ENCODE results near the gene TP53AIP1. TPM values are rescaled to one million over a fixed set of nuclear protein-coding genes. Genes with fewer than 3 reads are reported as not detected.

TP53AIP1 gene
- total and polyA plus RNA-seq, 2 experiments from 2014 or later, result 0.07 TPM; not detected in 1

DNA sequence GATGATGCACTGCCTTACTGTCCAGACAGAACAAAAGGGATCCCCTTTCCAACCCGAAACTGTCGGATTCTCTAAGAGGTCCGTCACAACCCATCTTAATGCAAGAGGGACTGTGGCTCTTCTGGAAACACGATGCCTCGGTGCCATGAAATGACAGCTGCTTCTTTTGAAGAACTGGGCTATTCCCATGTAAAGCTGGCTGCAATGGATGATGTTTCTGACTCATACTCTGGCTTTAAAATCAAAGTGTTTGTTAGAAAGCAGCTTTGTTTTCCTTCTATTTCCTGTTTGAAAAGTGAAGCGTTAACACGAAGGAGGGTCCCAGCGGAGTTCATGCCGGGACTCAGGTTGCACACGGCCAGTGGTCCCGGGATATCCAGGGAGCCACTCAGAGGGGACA is 3.1 kb downstream of the TP53AIP1 start:
- no peaks in the 10 kb centered on the region for H3K9me2 ChIP-seq (ENCODE audit: insufficient read depth)
- H3K4me3 Mint-ChIP-seq, result no peak overlapping the region
- H3K4me2 ChIP-seq, result no peak overlapping the region
- no peaks in the 10 kb centered on the region for H3K27me3 ChIP-seq (ENCODE audit: insufficient read depth)
- TF ChIP-seq ZNF331 (CRISPR knock-in tag; IDR thresholded peaks at IDR 0.05; ENCODE audit: low read depth) (no peak), NANOG (IDR thresholded peaks at IDR 0.05; ENCODE audit: borderline replicate concordance) (no peak), STAT1 (IDR thresholded peaks at IDR 0.05; ENCODE audit: unreplicated experiment) (no peak), EZH2 (IDR thresholded peaks at IDR 0.05; ENCODE audit: low read depth, unreplicated experiment) (no peak), ZNF114 (CRISPR knock-in tag; IDR thresholded peaks at IDR 0.05) (no peak)
- TF ChIP-seq, protein P1, sequence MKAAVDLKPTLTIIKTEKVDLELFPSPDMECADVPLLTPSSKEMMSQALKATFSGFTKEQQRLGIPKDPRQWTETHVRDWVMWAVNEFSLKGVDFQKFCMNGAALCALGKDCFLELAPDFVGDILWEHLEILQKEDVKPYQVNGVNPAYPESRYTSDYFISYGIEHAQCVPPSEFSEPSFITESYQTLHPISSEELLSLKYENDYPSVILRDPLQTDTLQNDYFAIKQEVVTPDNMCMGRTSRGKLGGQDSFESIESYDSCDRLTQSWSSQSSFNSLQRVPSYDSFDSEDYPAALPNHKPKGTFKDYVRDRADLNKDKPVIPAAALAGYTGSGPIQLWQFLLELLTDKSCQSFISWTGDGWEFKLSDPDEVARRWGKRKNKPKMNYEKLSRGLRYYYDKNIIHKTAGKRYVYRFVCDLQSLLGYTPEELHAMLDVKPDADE (IDR thresholded peaks at IDR 0.05), result no peak
- TF ChIP-seq, protein P2, sequence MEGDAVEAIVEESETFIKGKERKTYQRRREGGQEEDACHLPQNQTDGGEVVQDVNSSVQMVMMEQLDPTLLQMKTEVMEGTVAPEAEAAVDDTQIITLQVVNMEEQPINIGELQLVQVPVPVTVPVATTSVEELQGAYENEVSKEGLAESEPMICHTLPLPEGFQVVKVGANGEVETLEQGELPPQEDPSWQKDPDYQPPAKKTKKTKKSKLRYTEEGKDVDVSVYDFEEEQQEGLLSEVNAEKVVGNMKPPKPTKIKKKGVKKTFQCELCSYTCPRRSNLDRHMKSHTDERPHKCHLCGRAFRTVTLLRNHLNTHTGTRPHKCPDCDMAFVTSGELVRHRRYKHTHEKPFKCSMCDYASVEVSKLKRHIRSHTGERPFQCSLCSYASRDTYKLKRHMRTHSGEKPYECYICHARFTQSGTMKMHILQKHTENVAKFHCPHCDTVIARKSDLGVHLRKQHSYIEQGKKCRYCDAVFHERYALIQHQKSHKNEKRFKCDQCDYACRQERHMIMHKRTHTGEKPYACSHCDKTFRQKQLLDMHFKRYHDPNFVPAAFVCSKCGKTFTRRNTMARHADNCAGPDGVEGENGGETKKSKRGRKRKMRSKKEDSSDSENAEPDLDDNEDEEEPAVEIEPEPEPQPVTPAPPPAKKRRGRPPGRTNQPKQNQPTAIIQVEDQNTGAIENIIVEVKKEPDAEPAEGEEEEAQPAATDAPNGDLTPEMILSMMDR (conservative IDR thresholded peaks at IDR 0.05; ENCODE audit: low read depth in 2 of 2), result no peak
- TF ChIP-seq, protein P3, sequence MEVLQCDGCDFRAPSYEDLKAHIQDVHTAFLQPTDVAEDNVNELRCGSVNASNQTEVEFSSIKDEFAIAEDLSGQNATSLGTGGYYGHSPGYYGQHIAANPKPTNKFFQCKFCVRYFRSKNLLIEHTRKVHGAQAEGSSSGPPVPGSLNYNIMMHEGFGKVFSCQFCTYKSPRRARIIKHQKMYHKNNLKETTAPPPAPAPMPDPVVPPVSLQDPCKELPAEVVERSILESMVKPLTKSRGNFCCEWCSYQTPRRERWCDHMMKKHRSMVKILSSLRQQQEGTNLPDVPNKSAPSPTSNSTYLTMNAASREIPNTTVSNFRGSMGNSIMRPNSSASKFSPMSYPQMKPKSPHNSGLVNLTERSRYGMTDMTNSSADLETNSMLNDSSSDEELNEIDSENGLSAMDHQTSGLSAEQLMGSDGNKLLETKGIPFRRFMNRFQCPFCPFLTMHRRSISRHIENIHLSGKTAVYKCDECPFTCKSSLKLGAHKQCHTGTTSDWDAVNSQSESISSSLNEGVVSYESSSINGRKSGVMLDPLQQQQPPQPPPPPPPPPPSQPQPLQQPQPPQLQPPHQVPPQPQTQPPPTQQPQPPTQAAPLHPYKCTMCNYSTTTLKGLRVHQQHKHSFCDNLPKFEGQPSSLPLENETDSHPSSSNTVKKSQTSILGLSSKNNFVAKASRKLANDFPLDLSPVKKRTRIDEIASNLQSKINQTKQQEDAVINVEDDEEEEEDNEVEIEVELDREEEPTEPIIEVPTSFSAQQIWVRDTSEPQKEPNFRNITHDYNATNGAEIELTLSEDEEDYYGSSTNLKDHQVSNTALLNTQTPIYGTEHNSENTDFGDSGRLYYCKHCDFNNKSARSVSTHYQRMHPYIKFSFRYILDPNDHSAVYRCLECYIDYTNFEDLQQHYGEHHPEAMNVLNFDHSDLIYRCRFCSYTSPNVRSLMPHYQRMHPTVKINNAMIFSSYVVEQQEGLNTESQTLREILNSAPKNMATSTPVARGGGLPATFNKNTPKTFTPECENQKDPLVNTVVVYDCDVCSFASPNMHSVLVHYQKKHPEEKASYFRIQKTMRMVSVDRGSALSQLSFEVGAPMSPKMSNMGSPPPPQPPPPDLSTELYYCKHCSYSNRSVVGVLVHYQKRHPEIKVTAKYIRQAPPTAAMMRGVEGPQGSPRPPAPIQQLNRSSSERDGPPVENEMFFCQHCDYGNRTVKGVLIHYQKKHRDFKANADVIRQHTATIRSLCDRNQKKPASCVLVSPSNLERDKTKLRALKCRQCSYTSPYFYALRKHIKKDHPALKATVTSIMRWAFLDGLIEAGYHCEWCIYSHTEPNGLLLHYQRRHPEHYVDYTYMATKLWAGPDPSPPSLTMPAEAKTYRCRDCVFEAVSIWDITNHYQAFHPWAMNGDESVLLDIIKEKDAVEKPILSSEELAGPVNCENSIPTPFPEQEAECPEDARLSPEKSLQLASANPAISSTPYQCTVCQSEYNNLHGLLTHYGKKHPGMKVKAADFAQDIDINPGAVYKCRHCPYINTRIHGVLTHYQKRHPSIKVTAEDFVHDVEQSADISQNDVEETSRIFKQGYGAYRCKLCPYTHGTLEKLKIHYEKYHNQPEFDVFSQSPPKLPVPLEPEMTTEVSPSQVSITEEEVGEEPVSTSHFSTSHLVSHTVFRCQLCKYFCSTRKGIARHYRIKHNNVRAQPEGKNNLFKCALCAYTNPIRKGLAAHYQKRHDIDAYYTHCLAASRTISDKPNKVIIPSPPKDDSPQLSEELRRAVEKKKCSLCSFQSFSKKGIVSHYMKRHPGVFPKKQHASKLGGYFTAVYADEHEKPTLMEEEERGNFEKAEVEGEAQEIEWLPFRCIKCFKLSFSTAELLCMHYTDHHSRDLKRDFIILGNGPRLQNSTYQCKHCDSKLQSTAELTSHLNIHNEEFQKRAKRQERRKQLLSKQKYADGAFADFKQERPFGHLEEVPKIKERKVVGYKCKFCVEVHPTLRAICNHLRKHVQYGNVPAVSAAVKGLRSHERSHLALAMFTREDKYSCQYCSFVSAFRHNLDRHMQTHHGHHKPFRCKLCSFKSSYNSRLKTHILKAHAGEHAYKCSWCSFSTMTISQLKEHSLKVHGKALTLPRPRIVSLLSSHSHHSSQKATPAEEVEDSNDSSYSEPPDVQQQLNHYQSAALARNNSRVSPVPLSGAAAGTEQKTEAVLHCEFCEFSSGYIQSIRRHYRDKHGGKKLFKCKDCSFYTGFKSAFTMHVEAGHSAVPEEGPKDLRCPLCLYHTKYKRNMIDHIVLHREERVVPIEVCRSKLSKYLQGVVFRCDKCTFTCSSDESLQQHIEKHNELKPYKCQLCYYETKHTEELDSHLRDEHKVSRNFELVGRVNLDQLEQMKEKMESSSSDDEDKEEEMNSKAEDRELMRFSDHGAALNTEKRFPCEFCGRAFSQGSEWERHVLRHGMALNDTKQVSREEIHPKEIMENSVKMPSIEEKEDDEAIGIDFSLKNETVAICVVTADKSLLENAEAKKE (CRISPR knock-in tag; IDR thresholded peaks at IDR 0.05), result no peak
- H3K9me3 Mint-ChIP-seq, result no peaks in the 10 kb centered on the region
- DNase-seq (ENCODE audit: low spot score) (no peak), ATAC-seq (no peak)
- H3K27me3 Mint-ChIP-seq (ENCODE audit: insufficient read depth, low read depth, poor library complexity), result peaks cover 10% of the 10 kb centered on the region
- H3K4me1 Mint-ChIP-seq, result peaks cover 24% of the 10 kb centered on the region
- H3K27ac Mint-ChIP-seq, result no peak overlapping the region
- H3K36me3 ChIP-seq (ENCODE audit: insufficient read depth), result no peaks in the 10 kb centered on the region
- no peaks in the 10 kb centered on the region for H3F3A ChIP-seq (replicated peaks; ENCODE audit: low read depth)
- no peak overlapping the region for H3K4me3 ChIP-seq
- no peak overlapping the region for H2AFZ ChIP-seq
- H3K36me3 Mint-ChIP-seq (ENCODE audit: low read depth), result no peaks in the 10 kb centered on the region
- H4K20me1 ChIP-seq (replicated peaks; ENCODE audit: insufficient read depth), result no peaks in the 10 kb centered on the region
- H3K4me1 ChIP-seq (ENCODE audit: insufficient read depth), result peaks cover 8% of the 10 kb centered on the region
- H3K27ac ChIP-seq (ENCODE audit: low read depth), result no peak overlapping the region
- H3K79me2 ChIP-seq (replicated peaks; ENCODE audit: insufficient read depth), result no peaks in the 10 kb centered on the region

Data from GM23338 (cell line).